HepG2 (cell line): Measurements from ENCODE around the gene SSTR5.

ENCODE experiments used
- ATF7-NPFF ChIP-seq: sonication (generic); formaldehyde crosslinking; IDR thresholded peaks from 2 replicates; pipeline ENCODE4 v1.8.1; 2023; ENCODE audit warnings: mild to moderate bottlenecking, low read depth, missing genetic modification reagents, moderate library complexity
- CTCF ChIP-seq: sonication (generic); formaldehyde crosslinking; IDR thresholded peaks from 2 replicates; pipeline ENCODE4 v1.5.0; 2020; ENCODE audit warnings: mild to moderate bottlenecking, missing genetic modification reagents, moderate library complexity
- DR1 ChIP-seq: sonication (generic); formaldehyde crosslinking; IDR thresholded peaks from 2 replicates; pipeline ENCODE4 v1.8.0; 2021; ENCODE audit warnings: mild to moderate bottlenecking, missing genetic modification reagents, inconsistent platforms
- HIVEP1 ChIP-seq: sonication (generic); formaldehyde crosslinking; IDR thresholded peaks from 2 replicates; pipeline ENCODE4 v1.4.0; 2020; ENCODE audit warnings: mild to moderate bottlenecking, missing genetic modification reagents
- MAX ChIP-seq: IDR thresholded peaks from 2 replicates; pipeline ENCODE4 v1.6.1; 2012; ENCODE audit warnings: inconsistent platforms
- NFIC ChIP-seq: IDR thresholded peaks from 2 replicates; pipeline ENCODE4 v1.6.1; 2012; ENCODE audit warnings: mild to moderate bottlenecking, low read length, inconsistent platforms
- POLR2AphosphoS5 ChIP-seq: IDR thresholded peaks from 2 replicates; pipeline ENCODE4 v1.6.1; 2012; ENCODE audit warnings: low read depth, low read length
- ZIK1 ChIP-seq: sonication (generic); formaldehyde crosslinking; IDR thresholded peaks from 2 replicates; pipeline ENCODE4 v1.5.0; 2020; ENCODE audit warnings: mild to moderate bottlenecking, low read depth, missing genetic modification reagents, borderline replicate concordance
- ZNF317 ChIP-seq: sonication (generic); formaldehyde crosslinking; IDR thresholded peaks from 2 replicates; pipeline ENCODE4 v1.5.0; 2020; ENCODE audit warnings: mild to moderate bottlenecking, missing genetic modification reagents
- ZNF605 ChIP-seq: sonication (generic); formaldehyde crosslinking; IDR thresholded peaks from 2 replicates; pipeline ENCODE4 v1.8.0; 2022; ENCODE audit warnings: mild to moderate bottlenecking, missing genetic modification reagents

- TF ChIP-seq DR1 (no peak), ZIK1 (CRISPR knock-in tag) (no peak), CTCF (CRISPR knock-in tag) (no peak), POLR2AphosphoS5 (no peak), ZNF605 (CRISPR knock-in tag) (no peak), NFIC (no peak), ZNF317 (CRISPR knock-in tag) (no peak), MAX (no peak), HIVEP1 (CRISPR knock-in tag) (no peak), ATF7-NPFF (CRISPR knock-in tag) (no peak)
Measured at GRCh38 chr16:1039762-1040161, 32.8 kb upstream of the SSTR5 start.
